HG03442 (cell line): Measurements from ENCODE around the gene HAGH.
A peak's percentile ranks its signal among the peaks of the same experiment; 100 is the strongest.
"Not testable (repeated sequence)": the region's sequence is repeated elsewhere in the genome, so short reads cannot be mapped to it uniquely, and the experiment has no call there.

Source experiments
- ATAC-seq: cut with Tn5 transposase; IDR thresholded peaks from one replicate; pipeline ENCODE4 v1.9.1; 2021; ENCODE audit warnings: mild to moderate bottlenecking, moderate library complexity; ENCODE audit not compliant: unreplicated experiment

HAGH gene

DNA sequence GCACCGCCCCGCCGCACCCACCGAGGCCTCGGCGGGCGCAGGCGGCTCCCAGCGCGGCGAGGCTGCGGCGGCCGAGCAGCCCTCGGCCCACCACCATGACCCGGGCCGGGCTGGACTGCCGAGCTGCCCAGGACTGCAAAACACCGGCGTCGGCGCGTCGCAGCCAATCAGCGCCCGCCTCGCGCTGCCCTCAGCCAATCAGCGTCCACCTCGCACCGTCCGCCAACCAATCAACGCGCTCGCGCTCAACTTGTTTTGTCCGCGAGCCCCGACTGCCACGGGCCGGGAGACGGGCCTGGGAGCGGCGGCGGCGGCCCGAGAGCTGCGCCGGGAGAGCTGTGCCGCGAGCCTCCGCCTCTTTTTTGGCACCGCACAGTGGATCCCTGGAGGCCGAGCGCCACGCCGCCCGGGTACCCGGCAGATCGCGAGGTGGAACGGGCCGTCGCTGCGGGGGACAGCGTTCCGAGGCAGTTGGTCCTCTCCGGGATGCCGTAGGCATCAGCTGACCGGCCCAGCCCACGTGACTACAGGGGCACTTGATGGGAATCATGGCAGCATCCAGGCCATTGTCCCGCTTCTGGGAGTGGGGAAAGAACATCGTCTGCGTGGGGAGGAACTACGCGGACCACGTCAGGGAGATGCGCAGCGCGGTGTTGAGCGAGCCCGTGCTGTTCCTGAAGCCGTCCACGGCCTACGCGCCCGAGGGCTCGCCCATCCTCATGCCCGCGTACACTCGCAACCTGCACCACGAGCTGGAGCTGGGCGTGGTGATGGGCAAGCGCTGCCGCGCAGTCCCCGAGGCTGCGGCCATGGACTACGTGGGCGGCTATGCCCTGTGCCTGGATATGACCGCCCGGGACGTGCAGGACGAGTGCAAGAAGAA is at the start of gene HAGH, which contains the start of gene FAHD1:
HAGH (minus strand) TSS at position 135 of the 883 bp plus-strand sequence; CDS start at position 97, 38 bp downstream.
FAHD1 (plus strand) TSS at position 516 of the 883 bp plus-strand sequence; CDS start at position 549, 33 bp downstream.
- ATAC-seq: peak; percentile 77

DNA sequence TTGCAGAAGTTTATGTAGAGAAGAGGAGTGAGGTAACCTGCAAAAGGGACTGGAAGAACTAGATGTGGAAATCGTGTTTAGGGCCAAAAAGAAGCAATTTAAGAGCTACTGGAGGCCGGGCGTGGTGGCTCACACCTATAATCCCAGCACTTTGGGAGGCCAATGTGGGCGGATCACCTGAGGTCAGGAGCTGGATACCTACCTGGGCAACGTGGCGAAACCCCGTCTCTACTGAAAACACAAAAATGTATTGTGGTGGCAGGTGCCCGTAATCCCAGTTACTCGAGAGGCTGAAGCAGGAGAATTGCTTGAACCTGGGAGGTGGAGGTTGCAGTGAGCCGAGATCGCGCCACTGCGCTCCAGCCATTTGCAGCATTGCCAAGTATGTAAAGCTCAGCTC is 49.4 kb upstream of the HAGH start:
- ATAC-seq: not testable (repeated sequence)

DNA sequence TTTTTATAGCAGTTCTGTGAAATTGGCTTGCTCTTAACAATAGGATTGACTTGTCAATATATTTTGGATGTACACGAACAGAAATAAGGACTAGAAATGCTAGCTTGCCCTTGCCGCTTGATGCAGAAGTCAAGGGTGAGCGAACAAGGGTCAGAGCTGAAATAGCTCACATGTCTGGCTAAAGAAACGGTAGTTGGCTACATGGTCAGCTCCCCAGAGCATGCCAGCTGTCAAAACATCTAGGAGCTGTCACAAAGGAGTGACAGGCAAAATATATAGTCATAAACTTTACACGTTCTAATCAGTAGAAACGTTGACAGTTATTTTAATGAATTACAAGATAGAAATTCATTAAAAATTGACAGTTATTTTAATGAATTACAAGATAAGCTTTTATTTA is 48.2 kb upstream of the HAGH start:
- ATAC-seq: no peak

DNA sequence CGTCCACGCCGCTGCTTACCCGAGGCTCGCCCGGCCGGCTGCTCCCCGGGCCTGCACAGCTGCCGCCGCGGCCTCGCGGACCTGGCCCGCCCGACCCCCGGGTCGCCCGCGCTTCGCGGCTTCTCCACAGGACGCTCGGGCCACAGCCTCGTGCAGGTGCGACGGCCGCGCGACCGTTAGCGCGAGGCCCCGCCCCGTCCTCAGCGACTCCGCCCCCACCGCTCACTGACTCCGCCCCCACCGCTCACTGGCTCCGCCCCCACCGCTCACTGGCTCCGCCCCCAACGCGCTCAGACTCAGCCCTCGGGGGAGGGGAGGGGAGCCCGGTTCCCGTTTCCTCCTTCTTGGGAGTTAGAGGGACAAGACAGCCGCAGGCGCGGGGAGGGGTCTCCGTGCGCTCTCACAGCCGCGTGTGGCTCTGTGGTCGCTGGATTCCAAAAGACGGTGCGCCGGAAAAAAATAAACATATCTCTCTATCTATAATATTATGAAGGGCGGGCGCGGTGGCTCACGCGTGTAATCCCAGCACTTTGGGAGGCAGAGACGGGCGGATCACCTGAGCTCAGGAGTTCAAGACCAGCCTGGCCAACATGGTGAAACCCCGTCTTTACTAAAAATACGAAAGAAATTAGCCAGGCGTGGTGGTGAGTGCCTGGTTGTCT is 45.5 kb upstream of the HAGH start, which contains the start of gene MEIOB:
MEIOB (minus strand) TSS at position 191 of the 662 bp plus-strand sequence. CDS start 3,989 bp downstream, outside the sequence.
- ATAC-seq: no peak

DNA sequence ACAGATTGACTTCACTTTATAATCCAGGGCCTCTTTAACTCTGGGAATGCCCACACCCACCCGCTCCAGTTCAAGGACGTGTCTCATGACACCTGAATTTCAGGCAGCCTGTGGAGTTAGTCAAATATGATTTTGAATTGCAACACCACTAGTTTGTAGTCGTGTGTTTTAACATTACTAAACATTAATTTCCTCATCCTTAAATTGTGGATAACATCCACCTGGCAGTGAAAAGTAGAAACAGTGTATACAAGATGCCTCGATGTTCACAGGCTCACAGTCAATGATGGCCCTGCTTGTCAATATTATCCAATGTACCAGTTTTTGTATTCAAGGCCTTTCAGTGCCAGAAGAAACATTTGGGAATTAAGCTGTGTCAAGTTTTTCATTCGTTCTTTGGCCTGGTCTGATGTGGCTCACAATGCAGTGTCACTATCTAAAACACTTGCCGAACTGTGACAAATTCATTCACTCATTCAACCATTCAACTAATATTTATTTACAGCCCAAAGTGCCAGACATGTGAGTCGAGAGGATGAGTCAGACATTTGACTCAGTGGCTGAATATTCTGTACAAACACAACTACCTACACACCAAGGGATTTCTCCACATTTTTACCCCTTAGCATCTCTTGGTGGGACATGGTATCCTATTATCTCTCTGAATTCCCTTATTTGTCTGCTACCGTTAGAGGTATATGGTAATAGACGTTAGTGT is 43.9 kb upstream of the HAGH start:
- ATAC-seq: no peak

DNA sequence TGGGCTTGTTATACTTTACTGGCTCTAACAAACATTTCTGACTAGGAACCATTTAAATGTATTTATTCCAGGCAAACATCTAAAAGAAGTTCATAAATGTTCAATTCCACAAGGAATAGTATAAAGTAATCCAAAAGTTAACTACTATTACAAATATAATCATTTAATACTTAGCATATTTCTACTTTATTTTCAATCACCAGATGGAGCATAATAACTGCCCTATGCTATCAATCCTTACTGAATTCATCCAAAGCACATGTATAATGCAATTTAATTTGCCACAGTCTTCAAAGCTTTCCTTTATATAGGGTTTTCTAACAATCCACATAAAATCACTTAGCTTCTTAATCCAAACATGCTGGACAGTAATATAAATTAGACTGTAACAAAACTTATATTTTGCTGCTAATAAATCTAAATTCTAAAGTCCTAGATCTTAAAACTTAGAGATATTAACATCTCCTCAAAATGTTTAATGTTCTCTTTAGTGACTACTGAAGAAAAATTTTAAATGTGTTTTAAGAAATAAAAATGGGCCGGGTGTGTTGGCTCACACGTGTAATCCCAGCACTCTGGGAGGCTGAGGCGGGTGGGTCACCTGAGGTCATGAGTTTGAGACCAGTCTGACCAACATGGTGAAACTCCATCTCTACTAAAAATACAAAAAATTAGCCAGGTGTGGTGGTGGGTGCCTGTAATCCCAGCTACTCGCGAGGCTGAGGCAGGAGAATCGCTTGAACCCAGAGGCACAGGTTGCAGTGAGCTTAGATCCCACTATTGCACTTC is 39.5 kb upstream of the HAGH start:
- ATAC-seq: no peak

DNA sequence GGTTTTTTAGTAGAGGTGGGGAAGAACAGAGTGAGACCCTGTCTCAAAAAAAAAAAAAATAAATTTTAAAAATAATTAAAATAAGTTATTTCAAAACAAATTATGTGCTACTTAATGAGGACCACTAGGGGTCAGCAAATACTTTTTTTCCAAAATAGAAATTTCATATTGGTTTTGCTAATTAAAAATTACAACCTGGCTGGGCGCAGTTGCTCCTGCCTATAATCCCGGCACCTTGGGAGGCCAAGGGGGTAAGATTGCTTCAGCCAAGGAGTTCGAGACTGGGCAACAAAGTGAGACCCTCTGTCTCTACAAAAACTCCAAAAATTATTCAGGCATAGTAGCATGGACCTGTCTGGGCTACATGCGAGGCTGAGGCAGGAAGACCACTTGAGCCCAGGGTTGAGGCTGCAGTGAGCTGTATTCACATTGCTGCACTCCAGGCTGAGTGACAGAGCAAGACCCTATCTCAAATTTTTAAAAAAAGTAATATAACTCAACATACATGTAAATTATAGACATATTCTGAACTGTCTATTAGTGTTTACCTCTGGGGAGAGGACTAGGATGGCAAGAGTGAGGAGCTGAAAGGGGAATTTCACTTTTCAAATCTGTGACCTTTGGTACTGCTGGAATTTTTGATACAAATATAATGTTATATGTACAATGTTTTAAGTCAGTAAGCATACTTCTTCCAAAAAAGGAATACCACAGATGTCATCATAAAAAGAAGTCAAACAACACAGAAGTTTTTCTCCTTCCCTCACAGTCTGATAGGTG is 37.2 kb upstream of the HAGH start:
- no peak for ATAC-seq

DNA sequence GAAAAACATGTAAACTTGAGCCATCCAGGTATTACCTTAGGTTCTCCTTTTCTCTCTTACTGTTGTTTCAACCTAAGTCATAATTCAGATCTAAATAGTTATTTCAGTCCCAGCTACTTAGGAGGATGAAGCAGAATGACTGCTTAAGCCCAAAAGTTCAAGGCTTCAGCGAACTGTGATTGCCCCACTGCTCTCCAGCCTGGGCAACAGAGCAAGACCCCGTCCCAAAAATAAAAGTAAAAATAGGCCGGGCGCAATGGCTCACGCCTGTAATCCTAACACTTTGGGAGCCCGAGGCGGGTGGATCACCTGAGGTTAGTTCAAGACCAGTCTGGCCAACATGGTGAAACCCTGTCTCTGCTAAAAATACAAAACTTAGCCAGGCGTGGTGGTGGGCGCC is 35.8 kb upstream of the HAGH start:
- ATAC-seq: no peak

DNA sequence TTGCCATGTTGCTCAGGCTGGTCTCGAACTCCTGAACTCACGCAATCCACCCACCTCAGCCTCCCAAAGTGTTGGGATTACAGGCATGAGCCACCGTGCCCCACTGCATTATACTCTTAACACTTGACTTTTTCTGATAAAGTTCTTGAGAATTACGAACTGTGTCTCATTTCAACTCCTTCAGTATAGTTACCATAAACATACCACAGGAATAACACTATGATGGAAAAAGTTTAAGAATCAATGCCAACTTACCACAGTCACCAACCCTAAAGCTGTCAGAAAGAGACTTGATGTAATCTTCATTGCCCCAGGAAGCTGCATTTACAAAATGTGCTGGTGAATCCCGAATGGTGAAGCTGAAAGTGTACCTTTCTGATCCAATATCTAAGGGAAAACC is 35.1 kb upstream of the HAGH start:
- no peak for ATAC-seq

DNA sequence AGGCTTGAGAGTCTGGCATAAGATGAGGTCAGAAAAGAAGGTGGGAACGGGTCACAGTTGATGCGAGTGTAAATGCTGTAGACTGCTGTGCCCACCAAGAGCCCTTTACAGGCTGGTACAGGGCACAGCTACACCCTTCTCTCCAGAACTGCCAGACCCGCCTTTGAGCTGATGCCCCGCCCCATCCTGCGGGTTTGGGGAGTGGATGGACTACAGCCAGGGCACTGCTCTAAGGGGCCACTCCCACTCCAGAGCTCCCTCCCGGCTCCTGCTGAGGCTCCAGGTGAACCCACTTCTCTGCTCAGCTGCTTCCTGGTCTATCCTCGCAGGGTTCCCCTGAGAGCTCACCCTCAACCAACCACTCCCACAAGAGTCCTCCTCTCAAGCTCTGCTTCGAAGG is 33.0 kb upstream of the HAGH start:
- no peak for ATAC-seq

DNA sequence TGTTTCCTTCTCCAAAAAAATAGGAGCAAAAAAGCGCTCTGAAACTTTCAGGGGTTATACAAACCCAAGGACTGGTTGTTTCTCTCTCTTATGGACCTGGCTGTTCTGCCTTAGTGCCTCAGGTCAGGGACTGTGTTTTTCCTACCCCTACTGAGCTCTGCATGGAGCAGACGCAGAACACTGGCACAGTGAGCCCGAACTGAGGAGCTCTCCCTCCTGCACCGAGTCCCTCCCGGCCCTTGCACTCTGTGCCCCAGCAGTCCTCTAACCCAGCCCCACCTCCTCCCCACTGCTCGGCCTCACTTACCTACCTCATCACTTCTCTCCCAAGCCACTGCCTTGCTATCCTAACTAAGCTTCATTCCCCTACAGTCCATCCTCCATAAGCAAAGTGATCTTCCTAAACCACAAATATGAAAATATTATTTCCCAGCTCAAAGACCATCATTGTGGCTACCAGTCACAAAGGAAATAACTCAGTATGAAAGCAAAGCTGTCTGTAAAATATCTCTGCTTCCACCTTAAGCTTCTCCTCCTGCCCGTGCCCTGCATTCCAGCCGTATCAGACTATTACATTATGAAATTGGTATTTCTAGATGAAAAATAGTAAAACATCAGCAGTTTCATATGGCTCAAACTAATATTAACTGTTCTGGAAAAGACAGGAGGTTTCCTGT is 31.7 kb upstream of the HAGH start:
- no peak for ATAC-seq

DNA sequence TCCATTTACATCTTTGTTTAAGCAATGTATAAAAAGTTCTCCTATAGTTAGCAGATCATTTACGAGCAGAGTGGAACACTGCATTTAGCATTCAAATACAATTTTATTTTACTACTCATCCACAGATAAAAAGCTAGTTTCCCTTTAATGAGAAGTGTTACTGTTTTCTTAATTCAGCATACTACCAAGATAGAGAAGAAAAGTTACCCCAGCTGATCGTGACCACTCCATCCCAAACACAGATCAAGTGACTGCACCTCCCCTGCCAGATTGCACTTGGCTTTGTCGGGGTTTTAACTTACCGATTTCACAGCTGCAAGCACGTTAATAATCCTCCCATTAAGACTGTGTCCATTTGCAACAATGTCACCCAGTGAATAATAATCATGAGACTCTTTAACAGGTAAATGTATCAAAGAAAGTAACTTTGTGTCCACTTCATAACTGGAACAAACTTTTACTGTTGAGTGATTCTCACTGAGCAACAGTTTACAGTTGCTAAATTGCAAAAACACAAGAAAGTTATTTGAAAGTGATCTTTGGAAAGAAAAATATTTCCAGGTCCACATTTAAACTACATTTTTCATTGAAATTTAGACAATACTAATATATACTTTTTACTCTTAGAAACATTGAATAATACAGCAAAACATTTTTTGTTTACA is 30.9 kb upstream of the HAGH start:
- no peak for ATAC-seq

DNA sequence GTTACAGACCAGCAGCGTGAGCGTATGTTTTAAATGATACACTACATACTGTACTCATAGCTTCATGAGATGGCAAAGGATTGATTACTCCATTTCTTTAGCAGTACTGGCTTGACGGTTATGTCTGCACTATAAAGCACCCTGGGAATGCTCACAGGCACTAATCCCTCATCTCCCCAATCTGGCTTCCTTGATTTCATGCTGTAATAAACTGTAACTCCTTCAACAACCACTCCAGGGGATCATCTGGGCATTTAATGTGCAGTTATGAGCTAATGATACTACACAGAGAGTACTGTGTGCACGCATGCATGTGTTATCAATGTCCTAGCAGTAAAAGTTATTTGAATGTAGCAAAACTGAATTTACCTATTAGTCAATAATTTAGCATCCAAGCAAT is 25.2 kb upstream of the HAGH start:
- ATAC-seq: no peak

DNA sequence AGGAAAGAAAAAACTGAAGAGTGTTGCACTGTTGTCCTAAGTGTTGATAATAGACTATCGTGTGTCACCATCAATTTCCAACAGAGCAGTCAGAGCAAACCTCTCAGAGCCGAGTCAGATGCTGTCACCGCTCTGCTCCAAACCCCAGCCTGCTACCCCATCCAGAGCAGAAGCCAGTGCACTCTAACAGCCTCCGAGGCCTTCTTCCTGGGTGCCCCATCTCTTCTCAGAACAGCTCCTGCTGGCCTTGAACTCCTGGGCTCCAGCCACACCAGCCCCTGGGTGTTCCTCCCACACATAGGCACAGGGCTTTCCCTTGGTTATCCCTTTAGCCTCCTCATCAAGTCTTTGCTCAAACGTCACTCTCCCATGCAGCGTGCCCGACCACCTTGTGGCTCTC is 24.4 kb upstream of the HAGH start:
- no peak for ATAC-seq

DNA sequence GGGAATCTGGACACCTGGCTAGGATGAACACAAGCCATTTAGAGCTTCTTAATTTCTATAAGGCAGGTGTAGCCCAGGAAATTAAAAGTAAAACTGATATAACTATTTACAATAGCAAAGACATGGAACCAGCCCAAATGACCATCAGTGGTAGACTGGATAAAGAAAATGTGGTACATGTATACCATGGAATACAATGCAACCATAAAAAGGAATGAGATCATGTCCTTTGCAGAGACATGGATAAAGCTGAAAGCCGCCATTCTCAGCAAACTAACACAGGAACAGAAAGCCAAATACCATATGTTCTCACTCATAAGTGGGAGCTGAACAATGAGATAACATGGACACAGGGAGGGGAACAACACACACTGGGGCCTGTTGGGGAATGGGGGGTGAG is 19.8 kb upstream of the HAGH start:
- no peak for ATAC-seq

DNA sequence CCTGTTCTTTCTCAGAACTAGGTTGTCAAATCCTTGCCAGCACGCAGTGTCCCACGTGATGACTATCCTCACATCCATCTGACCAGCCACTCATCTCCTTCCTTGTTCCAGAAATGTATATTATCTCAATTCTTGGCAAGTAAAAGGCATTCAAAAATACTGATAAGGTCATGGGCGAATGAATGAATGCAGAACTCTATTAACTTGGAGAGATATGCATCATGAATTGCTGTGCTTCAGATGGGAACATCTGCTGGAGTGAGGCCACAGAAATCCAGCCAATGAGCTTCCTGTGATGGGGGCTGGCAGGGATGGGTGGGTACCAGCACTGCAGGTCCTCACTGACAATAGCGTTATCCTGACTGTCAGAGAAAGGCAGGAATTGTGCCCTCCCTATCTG is 19.4 kb upstream of the HAGH start:
- no peak for ATAC-seq

DNA sequence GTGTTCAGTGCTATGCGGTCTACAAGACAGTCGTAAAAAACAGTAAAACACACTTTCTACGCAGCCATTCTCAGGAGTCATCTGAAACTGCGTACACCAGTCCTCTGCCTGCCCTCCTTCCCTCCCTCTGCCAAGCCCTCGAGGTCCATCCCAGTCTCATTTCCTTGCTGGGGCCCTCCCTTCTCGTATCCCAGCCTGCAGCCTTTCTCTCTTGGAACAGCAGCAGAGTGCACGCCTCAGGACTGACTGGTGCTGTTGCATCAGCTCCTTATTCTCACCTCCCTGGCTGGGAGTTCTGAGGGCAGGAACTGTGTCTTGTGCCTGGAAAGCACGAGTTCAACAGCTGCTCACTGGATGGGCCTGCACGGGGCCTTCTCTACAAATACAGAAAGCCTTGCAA is 12.9 kb upstream of the HAGH start:
- no peak for ATAC-seq

DNA sequence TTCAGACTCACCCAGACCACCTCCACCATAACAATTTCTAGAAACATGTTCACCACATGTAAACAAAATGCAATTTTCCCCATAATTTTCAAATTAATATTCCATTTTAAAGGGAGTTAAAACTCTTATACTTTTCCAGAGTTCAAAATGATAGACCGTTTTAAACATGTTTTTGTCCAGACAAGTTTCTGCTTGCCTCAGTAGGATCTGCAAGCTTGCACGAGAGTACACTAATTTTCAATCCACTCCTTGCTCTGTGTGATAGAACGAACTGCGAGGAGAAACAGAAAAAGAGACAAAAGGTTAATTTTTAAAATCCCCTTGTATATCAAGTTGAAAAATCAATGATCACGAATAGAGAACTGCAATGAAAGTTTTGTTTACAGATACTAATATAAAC is 7.5 kb upstream of the HAGH start:
- no peak for ATAC-seq
